Left cardiac atrium (tissue), 4 donors: ENCODE data around the gene DRAM1. TPM values are rescaled to one million over a fixed set of nuclear protein-coding genes. Genes with fewer than 3 reads are reported as not detected.
A peak's percentile ranks its signal among the peaks of the same experiment; 100 is the strongest.
"Not testable (repeated sequence)": the region's sequence is repeated elsewhere in the genome, so short reads cannot be mapped to it uniquely, and the experiment has no call there.

Experiments used
- ATAC-seq, 2 donors: fragments of 200-7000 bp; cut with Tn5 transposase; one replicate each; pipeline ENCODE4 v1.9.1; 2020; ENCODE audit warnings: mild to moderate bottlenecking in 2 of 2, moderate library complexity in 2 of 2
- DNase-seq: peaks from one replicate; pipeline ENCODE4 v3.0.0-alpha.2; 2020
- intact Hi-C, 2 donors: fragments of 100-400 bp; cut with DNase I; formaldehyde crosslinking; loops; one replicate each; pipeline versions ENCODE4 v1.14.1 to v1.15.1; 2022 to 2023
- total RNA-seq, 2 donors: library from RNA; stranded (reverse); fragmentation: NEBNext Ultra II Directional; extraction: Animal tissue kit (Norgen Biotek cat#: 25700); gene quantifications; one replicate each; pipeline ENCODE4 v1.2.1, GENCODE V29; 2021
- donor health status: DM: no; HTN: yes; CAD: no.
- donor health status: DM: no; HTN: yes; CAD: no; lungs with severe emphysema.
- donor health status: DM: yes; HTN: yes; CAD: no.
- donor health status: Dilated cardiomyopathy.

The DRAM1 gene
- total RNA-seq, 2 donors from 2014 or later = 9.4 to 14.2 TPM

- intact Hi-C loops, ATAC-seq, DNase-seq: not testable (repeated sequence)
Observed at GRCh38 chr12:101856614-101857013, 20.8 kb upstream of the DRAM1 start.

- ATAC-seq = peak; percentile 69 to 73
- intact Hi-C loops = no loop called here
Observed at GRCh38 chr12:101857043-101857558, 20.3 kb upstream of the DRAM1 start.

DNA sequence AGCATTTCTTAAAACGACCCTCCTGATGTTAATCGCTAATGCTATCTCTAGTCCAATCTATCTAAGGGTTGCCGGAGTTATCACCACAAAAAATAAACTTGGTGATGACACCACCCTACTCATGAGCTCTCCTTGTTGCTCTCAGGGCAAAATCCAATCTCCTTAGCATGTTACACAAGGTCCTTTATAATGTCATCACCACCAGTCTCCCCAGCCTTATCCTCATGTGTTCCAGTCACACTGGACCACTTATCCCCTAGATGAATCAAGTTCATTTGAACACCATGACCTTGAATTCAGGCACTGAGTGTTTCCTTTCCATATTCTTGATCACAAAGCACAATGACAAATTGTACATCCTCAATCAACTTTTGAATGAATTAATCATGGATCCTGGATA, 19.0 kb upstream of the DRAM1 start:
- DNase-seq = no peak
- ATAC-seq = no peak
- intact Hi-C loops = no loop called here

More at GRCh38 chr12:101857043-101857558, 20.3 kb upstream of the DRAM1 start:
- no peak for DNase-seq

- intact Hi-C loops = no loop called here
- ATAC-seq = no peak
- DNase-seq = no peak
Observed at GRCh38 chr12:101859664-101860607, 17.4 kb upstream of the DRAM1 start.

GRCh38 chr12:101861688-101862087, 15.7 kb upstream of the DRAM1 start:
- DNase-seq, intact Hi-C loops, ATAC-seq: not testable (repeated sequence)

- intact Hi-C loops = no loop called here
Observed at GRCh38 chr12:101862245-101862644, 15.1 kb upstream of the DRAM1 start.

DNA sequence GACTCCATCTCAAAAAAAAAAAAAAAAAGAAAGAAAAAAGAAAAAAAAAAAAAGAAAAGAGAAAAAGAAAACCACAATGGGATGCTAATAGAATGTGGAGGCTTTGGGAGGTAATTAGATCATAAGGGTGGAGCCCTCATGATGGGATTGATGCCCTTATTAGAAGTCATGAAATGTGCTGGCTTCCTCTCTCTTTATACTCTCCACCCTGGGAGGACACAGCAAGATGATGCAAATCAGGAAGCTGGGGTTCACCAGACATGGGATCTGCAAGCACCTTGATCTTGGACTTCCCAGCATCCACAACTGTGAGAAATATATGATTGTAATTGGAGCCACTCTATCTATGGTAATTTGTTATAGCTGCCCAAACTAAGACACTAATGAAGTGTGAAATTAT, 13.4 kb upstream of the DRAM1 start:
- ATAC-seq (no peak), DNase-seq (no peak)
- intact Hi-C loops = no loop called here

More at GRCh38 chr12:101862245-101862644, 15.1 kb upstream of the DRAM1 start:
- DNase-seq (no peak), ATAC-seq (no peak)

- intact Hi-C loops = no loop called here
- ATAC-seq = no peak
- DNase-seq = no peak
Observed at GRCh38 chr12:101866615-101867373, 10.6 kb upstream of the DRAM1 start.

DNA sequence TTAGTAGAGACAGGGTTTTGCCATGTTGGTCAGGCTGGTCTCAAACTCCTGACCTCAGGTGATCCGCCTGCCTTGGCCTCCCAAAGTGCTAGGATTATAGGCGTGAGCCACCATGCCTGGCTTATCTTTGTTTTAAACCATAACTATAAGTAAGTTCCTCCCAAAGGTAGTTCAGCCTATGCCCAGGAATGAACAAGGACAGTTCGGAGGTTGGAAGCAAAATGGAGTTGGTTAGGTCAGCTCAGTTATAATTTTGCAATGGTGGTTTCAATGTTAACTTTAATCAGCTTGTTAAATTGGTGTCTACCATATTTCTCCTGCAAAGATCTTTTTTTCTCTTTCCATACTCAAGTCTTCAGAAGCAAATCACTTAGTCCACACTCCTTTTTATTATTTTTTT, 9.8 kb upstream of the DRAM1 start:
- DNase-seq, intact Hi-C loops, ATAC-seq: not testable (repeated sequence)

DNA sequence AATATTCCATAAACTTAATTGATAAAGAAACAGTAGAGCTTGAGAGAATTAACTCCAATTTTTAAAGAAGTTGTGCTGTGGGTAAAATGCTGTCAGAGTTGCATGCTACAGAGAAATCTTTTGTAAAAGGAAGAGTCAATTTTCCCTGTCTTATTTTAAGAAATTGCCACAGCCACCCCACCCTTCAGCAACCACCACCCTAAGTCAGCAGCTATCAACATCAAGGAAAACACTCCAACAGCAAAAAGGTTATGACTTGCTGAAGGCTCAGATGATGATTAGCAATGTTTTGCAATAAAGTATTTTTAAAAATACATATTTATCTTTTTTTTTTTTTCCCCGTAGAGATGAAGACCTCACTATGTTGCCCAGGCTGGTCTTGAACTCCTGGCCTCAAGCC, 6.5 kb upstream of the DRAM1 start:
- DNase-seq = no peak
- intact Hi-C loops = no loop called here
- ATAC-seq = no peak

GRCh38 chr12:101875162-101875561, 2.2 kb upstream of the DRAM1 start:
- DNase-seq (no peak), ATAC-seq (no peak)
- intact Hi-C loops = no loop called here

GRCh38 chr12:101876322-101876860, 989 bp upstream of the DRAM1 start:
- DNase-seq (no peak), ATAC-seq (no peak)
- intact Hi-C loops = no loop called here

- intact Hi-C loops = no loop called here
- ATAC-seq = peak; percentile 10 to 28
- DNase-seq = peak; percentile 31
Observed at GRCh38 chr12:101877806-101878242, 444 bp downstream of the DRAM1 start.

GRCh38 chr12:101878243-101878821, 952 bp downstream of the DRAM1 start:
- no peak for ATAC-seq
- DNase-seq = no peak
- intact Hi-C loops = no loop called here

DNA sequence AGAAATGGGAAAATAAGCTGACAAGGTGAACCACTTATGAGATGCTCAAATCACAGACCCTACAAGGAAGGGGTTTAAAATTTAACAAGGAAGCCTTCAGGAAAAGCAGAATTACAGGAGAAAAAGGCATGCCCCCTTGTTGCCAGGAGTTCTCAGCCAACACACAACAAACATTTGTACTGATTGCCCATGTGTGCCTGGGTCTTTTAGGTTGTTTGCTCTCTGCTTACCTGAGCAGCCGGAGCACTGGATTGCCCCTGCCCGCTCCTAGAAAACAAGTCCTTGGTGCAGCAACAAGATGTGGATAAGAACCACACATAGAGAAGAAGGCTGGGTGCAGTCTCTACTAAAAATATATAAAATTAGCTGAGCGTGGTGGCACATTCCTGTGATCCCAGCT, 3.4 kb downstream of the DRAM1 start:
- ATAC-seq = no peak
- intact Hi-C loops = no loop called here
- DNase-seq = no peak

DNA sequence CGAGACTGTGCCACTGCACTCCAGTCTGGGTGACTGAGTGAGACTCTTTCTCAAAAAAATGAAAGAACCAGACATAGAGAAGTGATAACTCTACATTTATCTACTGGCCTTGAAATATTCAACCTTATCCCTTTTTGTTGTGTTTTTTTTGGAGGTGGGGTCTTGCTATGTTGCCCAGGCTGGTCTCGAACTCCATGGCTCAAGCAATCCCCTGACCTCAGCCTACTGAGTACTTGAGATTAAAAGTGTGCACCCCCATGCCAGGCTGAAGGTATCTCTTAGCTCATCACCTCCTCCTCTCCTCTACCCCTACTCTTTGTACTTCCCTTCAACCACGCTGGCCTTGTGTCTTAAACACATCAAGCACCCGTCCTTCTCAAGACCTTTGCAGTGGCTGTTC, 3.8 kb downstream of the DRAM1 start:
- DNase-seq (no peak), ATAC-seq (no peak)
- intact Hi-C loops = no loop called here

- DNase-seq (no peak), ATAC-seq (no peak)
- intact Hi-C loops = no loop called here
Observed at GRCh38 chr12:101884174-101884573, 6.8 kb downstream of the DRAM1 start.

DNA sequence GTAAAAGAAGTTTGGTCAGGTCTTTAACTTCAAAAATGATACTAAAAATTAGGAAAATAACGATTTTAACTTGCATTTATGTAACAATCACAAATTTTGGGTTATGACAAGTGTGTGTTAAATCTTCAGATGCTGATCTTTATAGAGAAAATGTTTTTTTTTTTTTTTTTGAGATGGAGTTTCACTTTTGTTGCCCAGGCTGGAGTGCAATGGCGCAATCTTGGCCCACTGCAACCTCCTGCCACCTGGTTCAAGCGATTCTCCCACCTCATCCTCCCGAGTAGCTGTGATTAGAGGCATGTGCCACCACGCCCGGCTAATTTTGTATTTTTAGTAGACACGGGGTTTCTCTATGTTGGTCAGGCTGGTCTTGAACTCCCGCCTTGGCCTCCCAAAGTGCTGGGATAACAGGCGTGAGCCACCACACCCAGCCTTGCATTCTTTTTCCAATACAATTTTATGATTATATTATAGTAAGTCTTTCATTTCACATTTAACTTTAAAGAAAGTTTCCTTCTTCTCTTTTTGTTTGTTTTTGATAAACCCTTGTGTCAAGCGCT, 7.5 kb downstream of the DRAM1 start:
- ATAC-seq, intact Hi-C loops: not testable (repeated sequence)

More for the DNA sequence above, 7.5 kb downstream of the DRAM1 start:
- not testable (repeated sequence) for DNase-seq
